Amniotic stem cell (primary cell): Measurements from ENCODE around the gene PSMG4.

Experiments
- DNase-seq: peaks from one replicate; lab custom pipeline; 2025; lab: John Stamatoyannopoulos, UW

The PSMG4 gene

GRCh38 chr6:3252369-3252768 is 6.4 kb upstream of the PSMG4 start:
- DNase-seq: no peak

- no peak for DNase-seq
Measured at GRCh38 chr6:3252861-3253596, 5.7 kb upstream of the PSMG4 start.

GRCh38 chr6:3253597-3253961 is 5.2 kb upstream of the PSMG4 start:
- no peak for DNase-seq

- no peak for DNase-seq
Measured at GRCh38 chr6:3258201-3258600, 546 bp upstream of the PSMG4 start.

GRCh38 chr6:3259491-3259958 is 778 bp downstream of the PSMG4 start:
- no peak for DNase-seq

- no peak for DNase-seq
Measured at GRCh38 chr6:3260296-3260695, 1.5 kb downstream of the PSMG4 start.

GRCh38 chr6:3260772-3261517 is 2.2 kb downstream of the PSMG4 start:
- DNase-seq: no peak

GRCh38 chr6:3261518-3261820 is 2.7 kb downstream of the PSMG4 start:
- DNase-seq: no peak

GRCh38 chr6:3261921-3262320 is 3.2 kb downstream of the PSMG4 start:
- DNase-seq: no peak

GRCh38 chr6:3263096-3263495 is 4.3 kb downstream of the PSMG4 start:
- no peak for DNase-seq

- DNase-seq: no peak
Measured at GRCh38 chr6:3264356-3264755, 5.6 kb downstream of the PSMG4 start.

- no peak for DNase-seq
Measured at GRCh38 chr6:3265671-3266070, 6.9 kb downstream of the PSMG4 start.

GRCh38 chr6:3266170-3266569 is 7.4 kb downstream of the PSMG4 start:
- DNase-seq: no peak

- no peak for DNase-seq
Measured at GRCh38 chr6:3267162-3267561, 8.4 kb downstream of the PSMG4 start.

GRCh38 chr6:3268680-3269079 is 9.9 kb downstream of the PSMG4 start:
- DNase-seq: no peak

- no peak for DNase-seq
Measured at GRCh38 chr6:3269281-3269975, 10.7 kb downstream of the PSMG4 start.

GRCh38 chr6:3270258-3270657 is 11.5 kb downstream of the PSMG4 start:
- DNase-seq: no peak

GRCh38 chr6:3271756-3272155 is 13.0 kb downstream of the PSMG4 start:
- no peak for DNase-seq

- DNase-seq: no peak
Measured at GRCh38 chr6:3272911-3273547, 14.3 kb downstream of the PSMG4 start.

- DNase-seq: no peak
Measured at GRCh38 chr6:3273707-3274521, 15.2 kb downstream of the PSMG4 start.
